ENCODE measurements around the gene PCNX2.
"Not testable (repeated sequence)": the region's sequence is repeated elsewhere in the genome, so short reads cannot be mapped to it uniquely, and the experiment has no call there.

PCNX2 gene

DNA sequence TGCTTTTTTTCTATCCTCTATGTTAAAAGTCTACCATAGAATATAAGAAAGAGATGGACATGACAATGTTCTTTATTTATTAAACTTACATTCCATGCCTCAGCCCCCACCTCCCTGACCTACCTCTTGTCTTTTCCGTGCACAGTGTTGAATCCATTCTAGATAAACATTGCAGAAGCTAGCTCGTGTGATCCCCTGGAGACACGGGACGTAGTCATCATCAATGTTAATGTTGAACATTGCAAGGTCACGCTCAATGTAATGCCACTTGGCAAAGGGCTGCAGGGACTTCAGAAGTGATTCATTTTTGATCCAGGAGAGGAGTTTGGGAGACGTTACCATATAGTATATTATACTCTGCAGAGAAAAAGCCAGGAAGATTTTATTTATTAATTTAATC is 278.7 kb downstream of the PCNX2 start:
- DNase-seq (ENCODE audit: low read depth, low spot score), result no peak

DNA sequence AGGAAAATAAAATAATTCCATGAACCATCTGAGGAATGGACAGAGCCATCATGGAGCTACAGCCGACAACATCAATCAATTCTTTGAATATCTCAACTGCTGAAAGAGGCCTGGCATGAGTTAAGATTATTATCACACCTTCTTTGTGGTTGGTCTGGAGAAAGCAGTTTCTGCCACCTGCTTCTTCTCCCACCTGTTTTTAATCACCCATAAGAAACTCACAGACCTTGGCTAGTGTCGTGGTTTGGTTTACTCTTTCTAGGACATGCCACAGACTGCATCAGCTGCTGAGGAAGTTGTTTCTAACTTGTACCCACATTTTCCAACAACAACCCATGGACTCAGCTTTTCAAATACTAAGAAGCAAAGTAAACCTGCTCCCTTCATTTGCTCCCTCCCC is 279.6 kb downstream of the PCNX2 start:
- no peak for DNase-seq (ENCODE audit: low read depth, low spot score)

DNA sequence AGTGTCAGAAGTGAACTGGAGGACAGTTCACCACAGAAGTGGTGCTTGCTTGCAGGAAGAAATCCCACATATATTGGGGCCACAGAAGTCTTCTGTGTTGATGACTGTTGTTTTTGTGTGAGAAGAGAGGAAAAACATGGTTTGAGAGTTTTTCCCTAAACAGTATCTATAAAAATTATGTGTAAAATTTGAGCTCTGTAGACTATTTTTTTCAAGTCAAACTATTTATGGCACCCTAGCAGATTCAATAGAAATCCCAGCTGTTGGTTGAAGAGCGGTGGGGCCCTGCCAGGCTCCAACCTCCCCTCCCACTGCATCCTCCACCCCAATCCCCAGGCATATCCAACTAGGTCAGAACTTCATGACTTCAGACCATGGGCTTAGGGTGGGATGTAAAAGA is 283.5 kb downstream of the PCNX2 start:
- DNase-seq (ENCODE audit: low read depth, low spot score), result no peak

DNA sequence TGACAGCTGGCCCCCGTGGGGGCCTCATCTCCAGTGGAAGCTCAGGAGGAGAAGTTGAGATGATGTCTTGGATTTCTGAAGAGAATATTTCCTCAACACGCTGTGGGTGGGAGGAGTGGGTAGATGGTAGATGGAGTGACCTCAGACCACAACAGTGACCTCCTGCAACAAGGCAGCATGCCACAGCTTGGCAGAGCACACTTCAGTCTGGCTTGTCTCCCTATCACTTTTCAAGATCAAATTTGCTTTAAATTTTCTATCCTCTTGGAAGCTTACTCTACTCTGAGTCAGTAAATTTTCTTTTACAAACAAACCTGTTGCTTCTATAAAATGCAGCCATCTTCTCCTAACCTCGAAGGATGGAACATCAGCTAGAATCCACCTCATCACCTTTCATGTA is 285.4 kb downstream of the PCNX2 start:
- DNase-seq (ENCODE audit: low read depth, low spot score), result no peak

DNA sequence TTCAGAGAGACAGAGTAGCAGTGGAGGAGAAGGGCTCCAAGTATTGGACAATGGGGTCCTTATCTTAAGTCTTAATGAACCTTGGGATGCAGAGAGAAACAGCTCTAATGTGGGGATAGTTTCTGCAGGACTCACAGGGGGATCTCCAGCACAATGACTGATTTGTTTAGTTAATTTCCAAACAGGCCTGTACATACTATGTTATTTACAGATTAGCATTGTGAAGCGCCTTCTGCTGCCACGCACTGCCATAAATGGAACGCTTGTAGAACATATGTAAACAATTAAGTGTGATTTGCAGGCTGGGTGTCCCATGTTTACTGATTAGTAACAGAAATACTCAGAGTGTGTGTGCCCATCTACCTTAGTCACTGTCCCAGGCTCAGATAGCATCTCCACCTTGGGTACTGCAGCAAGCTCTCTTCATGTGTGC is 289.0 kb downstream of the PCNX2 start:
- no peak for DNase-seq (ENCODE audit: low read depth, low spot score)

DNA sequence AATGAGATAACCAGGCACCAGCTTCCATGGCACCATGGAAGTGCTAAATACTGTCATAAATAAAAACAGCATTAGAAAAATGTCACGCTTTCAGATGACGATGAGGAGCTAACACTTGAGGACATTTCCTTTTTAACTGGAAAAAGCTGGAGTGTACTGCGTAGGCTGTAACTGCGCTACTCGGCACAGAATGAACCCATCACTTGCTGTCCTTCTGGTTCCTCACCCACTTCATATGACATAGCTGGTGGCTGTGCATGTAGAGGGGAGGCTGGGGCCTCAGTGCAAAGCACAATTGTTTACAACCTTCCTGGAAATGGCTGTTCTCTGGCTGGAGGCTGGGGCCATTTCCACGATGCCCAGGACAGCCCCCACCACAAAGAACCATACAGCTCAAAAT is 289.4 kb downstream of the PCNX2 start:
- no peak for DNase-seq (ENCODE audit: low read depth, low spot score)

DNA sequence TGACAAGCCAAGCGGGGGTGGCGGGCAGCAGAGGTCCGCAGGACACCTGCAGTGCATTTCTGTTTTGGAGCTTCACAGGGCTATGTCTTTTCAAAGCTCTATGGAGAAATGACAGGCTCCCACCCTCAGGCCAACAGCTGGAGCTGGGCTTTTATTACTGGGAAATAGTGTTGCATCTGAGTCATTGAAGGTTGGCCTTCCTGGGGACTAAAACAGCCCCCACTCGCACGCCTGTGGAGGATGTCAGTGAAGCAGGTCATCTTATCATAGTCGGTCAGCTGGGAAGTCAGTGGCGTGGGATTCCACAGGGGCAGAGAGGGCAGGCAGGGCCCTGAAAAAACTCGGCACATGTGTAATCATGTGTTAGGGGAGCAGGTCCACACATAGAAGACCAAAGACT is 289.8 kb downstream of the PCNX2 start:
- DNase-seq (ENCODE audit: low read depth, low spot score), result no peak

DNA sequence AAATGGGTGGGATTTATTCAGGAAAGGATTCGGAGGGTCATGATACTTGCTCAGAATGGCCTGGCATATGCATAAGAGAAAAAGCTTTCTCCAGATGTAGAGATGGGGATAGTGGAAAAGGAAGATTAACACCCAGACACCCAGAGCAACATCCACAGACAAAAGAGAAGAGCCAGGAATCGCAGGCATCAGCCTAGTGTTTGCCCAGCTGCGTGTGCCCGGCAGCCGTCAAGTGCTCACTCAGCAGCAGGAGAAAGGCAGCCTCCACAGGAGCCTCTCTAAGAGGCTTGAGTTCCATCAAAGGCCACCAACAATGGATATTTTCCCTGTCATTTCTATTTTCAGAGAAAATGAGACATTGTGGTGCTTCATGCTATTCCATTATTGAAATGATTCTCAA is 290.4 kb downstream of the PCNX2 start:
- DNase-seq (ENCODE audit: low read depth, low spot score), result no peak

DNA sequence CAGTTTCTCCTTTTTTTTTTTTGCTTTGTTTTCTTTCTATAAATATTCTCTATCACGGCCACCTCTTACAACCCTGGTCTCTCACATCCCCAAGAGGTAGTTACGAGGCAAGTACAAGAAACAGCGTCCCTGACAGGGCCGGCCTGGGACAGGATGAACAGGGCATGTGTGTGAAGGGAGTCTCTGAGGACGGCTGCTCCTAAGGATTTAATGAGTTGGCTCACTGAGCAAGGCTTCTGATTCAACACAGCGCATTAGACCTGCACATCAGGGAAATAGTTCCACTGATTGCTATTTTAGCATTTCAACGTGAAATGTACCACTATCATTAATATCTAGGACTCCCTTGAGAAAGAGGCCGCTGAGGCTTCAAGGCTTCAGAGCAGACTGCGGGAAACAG is 291.1 kb downstream of the PCNX2 start:
- DNase-seq (ENCODE audit: low read depth, low spot score), result no peak

DNA sequence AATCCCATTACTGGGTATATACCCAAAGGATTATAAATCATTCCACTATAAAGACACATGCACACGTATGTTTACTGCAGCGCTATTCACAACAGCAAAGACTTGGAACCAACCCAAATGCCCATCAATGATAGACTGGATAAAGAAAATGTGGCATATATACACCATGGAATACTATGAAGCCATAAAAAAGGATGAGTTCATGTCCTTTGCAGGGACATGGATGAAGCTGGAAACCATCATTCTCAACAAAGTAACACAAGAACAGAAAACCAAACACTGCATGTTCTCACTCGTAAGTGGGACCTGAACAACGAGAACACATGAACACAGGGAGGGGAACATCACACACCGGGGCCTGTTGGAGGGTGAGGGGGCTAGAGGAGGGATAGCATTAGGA is 291.9 kb downstream of the PCNX2 start:
- not testable (repeated sequence) for DNase-seq (ENCODE audit: low read depth, low spot score)

DNA sequence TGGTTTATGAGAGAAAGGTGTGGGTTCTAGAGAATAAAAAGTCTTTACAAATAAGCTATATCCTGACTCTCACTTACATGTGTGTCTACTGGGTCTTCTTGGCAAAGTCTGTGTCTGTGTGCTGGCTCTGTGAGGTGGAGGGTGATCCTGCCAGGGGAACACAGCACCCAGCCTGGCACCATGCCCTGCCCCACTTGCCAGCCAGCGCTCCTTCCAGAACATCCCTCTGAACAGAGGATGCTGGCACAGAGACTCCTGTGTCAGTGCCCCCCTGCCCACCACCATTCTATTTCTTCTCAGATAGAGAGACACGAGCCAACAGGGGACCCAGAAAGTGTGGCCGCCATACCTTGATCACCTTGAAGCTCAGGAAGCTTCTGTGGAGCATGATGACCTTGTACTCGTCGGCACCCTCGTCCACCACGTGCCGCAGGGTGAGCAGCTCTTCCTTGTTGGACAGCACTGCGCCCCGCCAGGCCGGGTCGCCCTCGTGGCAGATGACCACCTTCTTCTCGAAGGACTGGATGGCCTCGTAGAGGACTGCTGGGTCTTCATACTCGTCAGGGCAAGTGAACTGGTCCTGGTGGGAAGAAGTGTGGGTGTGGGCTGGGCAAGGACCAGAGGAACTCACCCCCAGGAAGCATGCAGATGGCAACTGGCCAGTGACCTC is 295.4 kb downstream of the PCNX2 start:
- DNase-seq (ENCODE audit: low read depth, low spot score), result no peak

DNA sequence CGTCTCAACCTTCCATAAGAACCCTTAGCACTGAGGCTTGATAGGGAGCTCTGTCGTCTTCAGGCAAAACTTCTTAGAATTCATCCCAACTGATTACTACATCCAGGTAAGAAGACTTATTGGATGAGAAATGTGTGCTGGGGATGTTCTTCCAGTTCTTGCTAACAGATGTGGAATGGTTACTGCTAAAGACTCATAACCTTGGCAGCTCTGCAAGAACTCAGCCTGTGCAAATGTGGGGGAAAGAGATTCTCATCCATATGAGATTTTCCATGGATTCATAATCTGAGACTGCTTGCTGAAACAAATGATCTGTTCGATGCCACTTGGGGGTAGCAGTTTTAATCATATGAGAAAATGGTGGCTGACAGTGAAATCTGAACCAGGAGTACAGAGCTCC is 296.9 kb downstream of the PCNX2 start:
- DNase-seq (ENCODE audit: low read depth, low spot score), result no peak

DNA sequence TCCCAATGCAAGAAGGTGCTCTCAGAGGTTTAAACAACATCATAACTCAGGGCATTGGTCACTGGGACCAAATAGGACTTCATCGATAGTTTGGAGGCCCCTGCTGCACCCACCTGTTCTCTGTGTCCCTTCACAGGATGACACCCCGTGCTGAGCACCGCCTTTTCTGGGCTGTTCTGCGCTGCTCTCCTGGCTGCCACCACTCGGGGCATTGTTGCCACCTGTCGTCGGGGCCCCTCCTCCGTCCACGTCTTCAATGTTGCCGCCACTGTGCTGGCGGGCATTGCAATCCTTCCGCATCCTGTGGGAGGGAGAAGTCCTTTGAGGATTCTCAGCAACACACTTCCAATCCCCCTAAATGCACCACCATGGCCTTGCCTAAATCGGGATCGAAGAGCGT is 297.4 kb downstream of the PCNX2 start:
- DNase-seq (ENCODE audit: low read depth, low spot score), result no peak

DNA sequence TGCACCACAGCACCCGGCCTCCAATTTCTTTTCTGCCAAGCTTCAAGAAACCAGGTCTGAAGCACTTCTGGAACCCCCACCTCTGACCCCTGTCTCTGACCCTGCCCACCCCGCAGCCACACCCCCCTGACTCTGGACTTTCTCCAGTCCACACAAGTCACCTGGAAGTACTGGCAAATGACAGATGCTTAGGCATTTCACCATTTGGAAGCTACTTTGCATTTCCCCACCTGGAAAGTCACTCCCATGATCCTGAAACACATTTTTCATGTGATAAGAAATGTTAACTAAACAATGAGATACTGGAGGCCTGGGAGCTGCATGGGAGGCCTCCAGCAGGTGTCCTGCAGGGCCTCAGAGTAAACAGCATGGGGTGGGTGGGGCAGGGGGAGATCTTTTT is 299.4 kb downstream of the PCNX2 start:
- DNase-seq (ENCODE audit: low read depth, low spot score), result no peak

DNA sequence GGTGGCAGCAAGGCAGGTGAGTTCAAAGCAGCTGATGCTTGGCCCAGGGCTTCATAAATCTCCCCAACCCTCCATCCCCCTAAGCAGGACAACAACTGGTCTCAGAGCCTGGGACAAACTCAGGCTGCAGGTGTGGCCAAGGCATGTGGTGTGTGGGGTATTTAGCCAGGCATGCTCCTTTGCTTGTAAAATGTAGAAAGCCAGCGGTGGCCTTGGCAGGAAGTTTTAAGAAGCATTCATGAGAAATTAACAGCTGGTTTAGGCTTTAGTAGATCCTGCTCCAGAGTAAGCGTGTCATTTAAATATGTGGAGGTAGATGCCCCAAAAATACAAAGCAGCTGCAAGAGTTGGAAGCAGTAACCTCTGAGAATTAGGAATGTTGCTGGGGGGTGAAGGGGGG is 300.3 kb downstream of the PCNX2 start:
- no peak for DNase-seq (ENCODE audit: low read depth, low spot score)

DNA sequence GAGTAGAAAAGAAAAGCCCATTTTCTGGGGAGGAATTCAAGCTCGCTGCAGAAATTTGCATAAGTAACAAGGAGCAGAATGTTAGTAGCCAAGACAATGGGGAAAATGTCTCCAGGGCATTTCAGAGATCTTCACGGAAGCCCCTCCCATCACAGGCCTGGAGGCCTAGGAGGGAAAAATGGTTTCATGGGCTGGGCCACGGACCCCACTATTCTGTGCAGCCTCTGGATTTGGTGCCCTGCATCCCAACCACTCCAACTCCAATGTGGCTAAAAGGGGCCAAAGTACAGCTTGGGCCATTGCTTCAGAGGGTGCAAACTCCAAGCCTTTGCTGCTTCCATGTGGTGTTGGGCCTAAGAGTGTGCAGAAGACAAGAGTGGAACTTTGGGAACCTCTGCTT is 302.0 kb downstream of the PCNX2 start:
- no peak for DNase-seq (ENCODE audit: low read depth, low spot score)

DNA sequence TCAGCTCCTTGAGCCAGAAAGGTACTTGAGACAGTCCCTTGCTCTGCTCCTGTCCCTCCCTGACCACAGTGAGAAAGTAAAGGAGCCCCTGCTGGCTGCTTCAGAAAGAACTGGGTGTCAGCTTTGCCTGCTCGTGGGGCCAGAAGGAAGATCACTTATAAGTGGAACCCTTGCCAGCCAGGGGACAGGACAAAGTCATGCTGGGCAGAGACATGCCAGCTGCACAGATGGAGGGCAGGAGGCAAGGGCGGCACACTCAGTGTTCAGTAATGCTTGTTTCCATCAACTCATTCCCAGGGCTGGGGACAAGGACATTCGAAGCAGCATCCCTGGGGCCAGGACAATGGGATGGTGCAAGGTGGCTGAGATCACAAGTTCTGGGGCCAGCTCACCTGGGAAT is 303.3 kb downstream of the PCNX2 start:
- DNase-seq (ENCODE audit: low read depth, low spot score), result no peak

DNA sequence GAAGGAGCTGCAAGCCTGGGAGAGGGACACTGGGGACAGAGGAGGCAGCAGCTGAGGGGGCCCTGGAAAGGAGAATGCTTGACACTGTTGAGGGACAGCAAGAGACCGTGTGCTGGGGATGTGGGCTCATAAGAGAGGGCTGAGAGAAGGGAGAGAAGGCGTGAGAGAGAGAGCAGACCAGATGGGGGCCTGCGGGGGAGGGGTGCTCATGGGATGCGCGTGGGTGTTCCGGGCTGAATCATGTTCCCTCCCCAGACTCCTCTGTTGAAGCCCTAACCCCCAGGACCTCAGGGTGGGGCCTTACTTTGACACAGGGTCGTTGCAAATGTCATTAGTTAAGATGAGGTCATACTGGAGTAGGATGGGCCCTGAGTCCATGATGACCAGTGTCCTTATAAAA is 304.3 kb downstream of the PCNX2 start:
- no peak for DNase-seq (ENCODE audit: low read depth, low spot score)

DNA sequence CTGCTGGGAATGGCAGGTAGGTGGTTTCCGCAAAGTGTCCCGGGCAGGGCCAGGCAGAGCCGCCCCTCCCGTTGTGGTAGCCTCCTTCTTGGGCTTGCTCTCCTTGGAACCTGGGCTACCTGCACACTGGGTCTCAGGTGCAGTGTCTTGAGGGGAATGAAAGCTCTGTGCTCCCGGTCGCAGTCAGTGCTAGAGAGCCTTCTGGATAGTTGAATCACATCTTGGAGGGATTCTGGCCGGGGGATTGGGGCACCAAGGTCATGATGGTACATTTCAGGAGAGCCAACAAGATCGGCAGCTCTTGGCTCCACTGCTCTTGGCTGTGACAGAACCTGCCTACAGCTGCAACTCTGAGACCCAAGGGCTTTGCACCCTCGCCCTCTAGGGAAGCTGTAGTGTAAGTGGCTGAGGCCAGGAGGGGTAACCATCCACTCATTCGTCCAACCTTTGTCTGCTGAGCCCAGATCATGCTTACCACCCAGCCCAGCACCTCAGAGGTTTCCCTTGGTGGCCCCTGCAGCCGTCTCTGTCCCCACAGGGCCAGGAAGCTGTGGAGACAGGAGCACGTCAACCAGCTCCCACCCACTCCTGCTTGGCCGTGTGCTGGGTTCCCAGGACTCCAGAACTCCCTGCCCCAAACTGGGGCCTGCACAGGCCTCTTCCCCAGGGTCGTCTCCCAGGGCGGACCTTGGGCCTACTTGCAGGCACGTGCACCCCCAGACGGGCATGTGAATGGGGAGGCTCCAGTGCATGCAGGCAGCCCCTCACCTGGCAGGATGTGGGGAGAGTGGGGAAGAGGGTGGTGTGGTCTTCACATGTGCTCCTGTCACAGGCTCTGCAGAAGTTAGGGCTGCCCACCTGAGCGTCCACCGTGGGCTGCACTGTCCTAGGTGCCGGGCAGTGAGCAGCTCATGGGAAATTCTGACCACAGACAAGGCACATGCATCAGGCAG is 305.1 kb downstream of the PCNX2 start:
- no peak for DNase-seq (ENCODE audit: low read depth, low spot score)

DNA sequence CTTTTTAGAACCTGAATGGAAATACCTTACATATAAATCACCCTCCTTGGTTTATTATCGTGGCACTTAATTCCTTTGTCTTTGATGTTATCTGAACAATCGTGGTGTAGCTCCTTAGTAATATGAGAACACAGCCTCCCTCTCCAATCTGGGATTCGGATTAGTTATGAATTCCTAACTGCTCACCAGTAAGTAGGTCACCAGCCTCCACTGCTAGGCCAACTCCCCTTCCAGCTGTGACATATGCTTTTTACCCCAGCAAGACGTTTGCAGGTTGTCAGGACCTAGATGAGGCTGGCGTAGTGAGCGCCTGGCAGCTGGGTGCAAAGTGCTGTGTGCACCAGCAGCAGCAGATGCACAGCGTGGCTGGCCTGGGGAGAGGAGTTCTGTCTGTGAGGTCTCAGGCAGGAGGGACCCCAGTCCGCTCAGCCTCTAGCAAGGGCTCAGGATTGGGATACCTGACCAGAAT is 306.9 kb downstream of the PCNX2 start:
- DNase-seq (ENCODE audit: low read depth, low spot score), result no peak

DNA sequence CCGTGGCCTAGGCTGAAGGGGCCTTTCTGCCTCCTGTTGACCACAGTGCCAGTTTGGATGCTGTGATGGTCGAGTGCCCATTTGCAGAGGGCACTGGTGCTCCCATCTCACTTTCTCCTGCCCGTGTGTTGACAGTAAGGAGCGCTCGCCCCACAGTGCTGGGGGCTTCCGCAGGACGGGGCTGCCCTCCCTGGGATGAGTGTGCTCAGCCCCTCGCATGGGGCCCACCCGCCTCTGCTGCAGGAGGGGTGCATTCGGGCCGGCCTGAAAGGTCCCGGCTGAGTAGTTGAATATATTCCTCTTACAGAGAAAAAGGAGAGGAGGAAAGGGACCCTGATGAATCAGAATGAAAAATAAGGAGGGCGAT is 307.8 kb downstream of the PCNX2 start:
- no peak for DNase-seq (ENCODE audit: low read depth, low spot score)

DNA sequence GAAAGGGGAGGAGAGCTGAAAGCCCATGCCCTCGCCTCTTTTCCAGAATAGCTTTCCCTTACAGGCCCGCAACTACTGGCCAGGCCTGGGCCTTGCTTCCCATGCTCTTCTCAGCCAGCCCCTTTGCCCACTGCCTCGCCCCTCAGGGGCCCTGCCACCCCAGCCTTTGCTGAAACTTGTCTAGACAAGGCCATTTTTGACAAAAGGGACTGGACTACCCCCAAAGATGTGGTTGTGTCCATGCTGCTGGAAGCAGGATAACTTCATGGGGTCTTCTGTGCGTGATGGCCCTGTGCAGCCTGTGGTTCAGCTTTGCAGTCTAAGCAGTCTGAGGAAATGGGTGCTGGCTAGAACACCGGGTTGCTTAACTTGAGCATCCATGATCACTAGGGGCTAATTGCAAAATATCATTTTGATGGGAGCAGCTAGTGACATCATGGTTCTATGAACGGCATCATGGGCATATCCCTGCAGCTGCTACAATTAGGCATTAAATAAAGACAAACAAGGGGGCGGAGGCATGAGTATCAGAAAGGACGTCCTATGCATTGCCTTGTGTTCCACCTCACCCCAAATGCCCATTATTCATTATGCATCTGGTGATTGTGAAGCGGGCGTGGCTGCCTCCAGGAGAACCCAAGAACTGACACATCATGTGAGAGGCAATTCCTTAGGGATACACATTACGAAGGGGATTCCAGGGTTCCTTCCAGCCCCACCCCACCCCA is 308.3 kb downstream of the PCNX2 start:
- DNase-seq (ENCODE audit: low read depth, low spot score), result no peak

Measured in activated naive CD8-positive, alpha-beta T cell treated with anti-CD3 and anti-CD28 coated beads, Interleukin-2, amount 50 U/mL, for 16 hours (primary cell).